PC-9 (cell line): ENCODE measurements around the gene OR13J1. TPM values are rescaled to one million over a fixed set of nuclear protein-coding genes. Genes with fewer than 3 reads are reported as not detected.

Experiments used
- BruUV-seq: library from RNA; stranded (reverse); fragments of 400-500 nt; replicated peaks from 2 replicates; lab custom pipeline; 2021; lab: Mats Ljungman, UMichigan
- CTCF ChIA-PET: fragments of 300-600 bp; sonication (Branson Sonifier 250); formaldehyde crosslinking; loops from one replicate; lab custom pipeline; 2022; ENCODE audit warnings: antibody characterized with exemption; lab: Charles Lee
- POLR2A ChIA-PET: fragments of 300-600 bp; sonication (Branson Sonifier 250); formaldehyde crosslinking; loops from one replicate; lab custom pipeline; 2022; ENCODE audit warnings: antibody characterized with exemption; ENCODE audit not compliant: unreplicated experiment; lab: Charles Lee
- DNase-seq, 2 experiments: peaks; one replicate each; pipeline versions ENCODE4 v3.0.0 to v3.0.0-alpha.2; 2015 to 2022; ENCODE audit warnings: mixed read lengths in 1 of 2
- H2AFZ ChIP-seq: fragments of 200-600 bp; sonication (generic); 2 replicates; pipeline ENCODE4 v1.8.1; 2017; ENCODE audit warnings: antibody characterized with exemption
- H3F3A ChIP-seq: fragments of 200-600 bp; sonication (generic); 2 replicates; pipeline ENCODE4 v1.8.1; 2017; ENCODE audit warnings: antibody characterized with exemption, mild to moderate bottlenecking, low read depth; ENCODE audit not compliant: insufficient read depth
- H3K27ac ChIP-seq: fragments of 200-600 bp; sonication (generic); 2 replicates; pipeline ENCODE4 v1.6.1; 2016; ENCODE audit warnings: mixed run types
- H3K27me3 ChIP-seq: fragments of 200-600 bp; sonication (generic); 2 replicates; pipeline ENCODE4 v1.6.1; 2016; ENCODE audit warnings: low read depth, mixed run types; ENCODE audit not compliant: insufficient read depth
- H3K36me3 ChIP-seq: fragments of 200-600 bp; sonication (generic); 2 replicates; pipeline ENCODE4 v1.6.1; 2016; ENCODE audit warnings: low read depth, mixed run types
- H3K4me1 ChIP-seq: fragments of 200-600 bp; sonication (generic); replicated peaks from 2 replicates; pipeline ENCODE4 v1.6.1; 2016; ENCODE audit warnings: mixed run types; ENCODE audit not compliant: insufficient read depth
- H3K4me2 ChIP-seq: fragments of 200-600 bp; sonication (generic); 2 replicates; pipeline ENCODE4 v1.6.1; 2017; ENCODE audit warnings: mixed run types
- H3K4me3 ChIP-seq: fragments of 200-600 bp; sonication (generic); 2 replicates; pipeline ENCODE4 v1.6.1; 2016; ENCODE audit warnings: mixed run types
- H3K79me2 ChIP-seq: fragments of 200-600 bp; sonication (generic); 2 replicates; pipeline ENCODE4 v1.6.1; 2017; ENCODE audit warnings: low read depth, mixed run types
- H3K9me2 ChIP-seq: fragments of 200-600 bp; sonication (generic); 2 replicates; pipeline ENCODE4 v1.8.1; 2017; ENCODE audit warnings: mild to moderate bottlenecking; ENCODE audit not compliant: insufficient read depth
- H3K9me3 ChIP-seq: fragments of 200-600 bp; sonication (generic); 2 replicates; pipeline ENCODE4 v1.8.1; 2016; ENCODE audit warnings: low read depth; ENCODE audit not compliant: insufficient read depth
- H4K20me1 ChIP-seq: fragments of 200-600 bp; sonication (generic); 2 replicates; pipeline ENCODE4 v1.8.1; 2017; ENCODE audit not compliant: insufficient read depth
- CTCF ChIP-seq: fragments of 200-600 bp; sonication (generic); conservative IDR thresholded peaks from 2 replicates; pipeline ENCODE4 v1.6.1; 2017; ENCODE audit warnings: mixed run types, antibody characterized with exemption, mild to moderate bottlenecking, moderate library complexity
- EZH2 ChIP-seq: fragments of 200-600 bp; sonication (generic); IDR thresholded peaks from 2 replicates; pipeline ENCODE4 v1.8.0; 2017; ENCODE audit warnings: antibody characterized with exemption, low read depth
- intact Hi-C: fragments of 100-400 bp; cut with micrococcal nuclease; formaldehyde crosslinking; loops from one replicate; pipeline ENCODE4 v1.10.0; 2022; ENCODE audit not compliant: unreplicated experiment
- total RNA-seq: library from RNA; stranded (reverse); gene quantifications from 2 replicates; pipeline ENCODE4 v1.2.3, GENCODE V29; 2021

Gene OR13J1
- total RNA-seq, 1 experiment from 2014 or later, result not detected

- H3K27me3 ChIP-seq, result no peaks in the 10 kb centered on the region
- peaks cover 5% of the 10 kb centered on the region; the same call in 1 of the 2 replicates for H3K4me1 ChIP-seq
- intact Hi-C loops, result no loop called here
- no peak overlapping the region for H3K4me3 ChIP-seq
- H3K27ac ChIP-seq, result no peak overlapping the region
- POLR2A ChIA-PET, result no interaction called here
- no peak overlapping the region for H2AFZ ChIP-seq
- H3F3A ChIP-seq, result no peaks in the 10 kb centered on the region
- no peaks in the 10 kb centered on the region for H4K20me1 ChIP-seq
- H3K9me3 ChIP-seq, result no peaks in the 10 kb centered on the region
- H3K79me2 ChIP-seq, result no peaks in the 10 kb centered on the region
- no TSS peak for BruUV-seq
- H3K9me2 ChIP-seq, result no peaks in the 10 kb centered on the region
- DNase-seq, result peak; percentile 66 to 68
- H3K4me2 ChIP-seq, result no peak overlapping the region; the same call in 1 of the 2 replicates
- CTCF ChIA-PET, result no interaction called here
- TF ChIP-seq EZH2, result no peak
- no peak for TF ChIP-seq CTCF
- H3K36me3 ChIP-seq, result no peaks in the 10 kb centered on the region
Measured at GRCh38 chr9:35871545-35871944, 1.3 kb upstream of the OR13J1 start.

DNA sequence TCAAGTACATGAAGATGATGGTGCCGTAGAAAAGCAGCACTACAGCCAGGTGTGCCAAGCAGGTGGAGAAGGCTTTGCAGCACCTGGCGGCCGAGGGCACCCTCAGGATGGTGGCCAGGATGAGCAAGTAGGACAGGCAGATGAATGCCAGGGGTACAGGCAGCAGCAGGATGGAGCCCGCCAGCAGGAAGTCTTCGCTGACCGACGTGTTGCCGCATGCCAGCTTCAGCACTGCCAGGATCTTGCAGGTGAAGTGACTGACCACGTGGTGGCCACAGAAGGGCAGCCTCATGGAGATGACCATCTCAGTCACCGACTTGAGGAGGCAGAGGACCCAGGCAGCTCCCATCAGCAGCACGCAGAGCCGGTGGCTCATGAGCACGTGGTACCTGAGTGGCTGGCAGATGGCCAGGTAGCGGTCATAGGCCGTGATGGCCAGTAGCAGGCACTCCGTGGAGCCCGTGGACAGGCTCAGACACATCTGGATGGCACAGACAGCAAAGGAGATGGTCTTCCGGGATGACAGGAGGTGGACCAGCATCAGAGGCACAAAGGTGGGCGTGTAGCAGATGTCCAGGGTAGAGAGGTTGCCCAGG lies 482 bp downstream of the OR13J1 start:
- intact Hi-C loops, result no loop called here
- Histone ChIP-seq H3K79me2 (no peaks in the 10 kb centered on the region), H3K9me2 (no peaks in the 10 kb centered on the region), H2AFZ (no peak overlapping the region), H3F3A (no peaks in the 10 kb centered on the region), H3K4me3 (no peak overlapping the region), H3K4me2 (no peak overlapping the region), H3K4me1 (peaks cover 5% of the 10 kb centered on the region; the same call in 1 of the 2 replicates), H3K27ac (no peak overlapping the region), H3K36me3 (no peaks in the 10 kb centered on the region), H4K20me1 (no peaks in the 10 kb centered on the region), H3K27me3 (no peaks in the 10 kb centered on the region), H3K9me3 (no peaks in the 10 kb centered on the region)
- no peak for DNase-seq
- ChIA-PET CTCF (interaction anchor here (0.6 kb wide), 1 partner anchor 13 kb away, joined by 3 read pairs; no protein-coding TSS in a partner anchor), POLR2A (no interaction called here)
- no TSS peak for BruUV-seq
- TF ChIP-seq EZH2 (no peak), CTCF (no peak)

DNA sequence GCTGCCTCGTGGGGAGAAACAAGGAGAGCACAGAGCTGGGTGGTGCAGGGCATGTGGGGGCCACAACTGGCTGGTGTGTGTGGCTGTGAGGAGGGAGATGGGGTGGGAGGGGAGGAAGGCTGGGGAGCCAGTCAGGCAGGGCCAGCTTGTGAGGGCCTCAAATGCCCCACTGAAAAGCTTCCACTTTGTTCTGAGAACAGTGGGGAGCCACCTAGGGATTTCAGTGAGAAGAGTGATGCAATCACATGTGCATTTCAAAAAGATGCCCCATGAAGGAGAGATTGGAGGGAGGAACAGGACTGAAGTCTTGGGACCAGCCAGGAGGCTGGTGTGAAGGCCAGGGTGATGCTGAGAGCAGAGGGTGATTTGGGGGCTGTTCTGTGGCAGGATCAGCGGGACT lies 1.3 kb downstream of the OR13J1 start:
- no peaks in the 10 kb centered on the region for H3K36me3 ChIP-seq
- intact Hi-C loops, result no loop called here
- no peaks in the 10 kb centered on the region for H3K79me2 ChIP-seq
- BruUV-seq, result no TSS peak
- no peak overlapping the region for H3K4me2 ChIP-seq
- H3K27ac ChIP-seq, result no peak overlapping the region
- H4K20me1 ChIP-seq, result no peaks in the 10 kb centered on the region
- POLR2A ChIA-PET, result no interaction called here
- TF ChIP-seq EZH2 (no peak), CTCF (no peak)
- no peaks in the 10 kb centered on the region for H3F3A ChIP-seq
- CTCF ChIA-PET, result no interaction called here
- H3K9me2 ChIP-seq, result no peaks in the 10 kb centered on the region
- DNase-seq, result no peak
- H2AFZ ChIP-seq, result no peak overlapping the region
- no peak overlapping the region for H3K4me3 ChIP-seq
- H3K9me3 ChIP-seq, result no peaks in the 10 kb centered on the region
- H3K4me1 ChIP-seq, result peaks cover 5% of the 10 kb centered on the region; the same call in 1 of the 2 replicates
- H3K27me3 ChIP-seq, result no peaks in the 10 kb centered on the region
